SK-N-SH (cell line): ENCODE measurements around the gene SRR. TPM values are rescaled to one million over a fixed set of nuclear protein-coding genes. Genes with fewer than 3 reads are reported as not detected.

Experiments
- CTCF ChIA-PET: fragments of 300-600, 350-600 bp; formaldehyde crosslinking; extraction: SDS; loops from one replicate; lab custom pipeline; 2021; lab: Yijun Ruan, JAX
- POLR2A ChIA-PET: fragments of 350-600 bp; sonication (Branson Sonifier 250); formaldehyde crosslinking; extraction: SDS; loops from one replicate; lab custom pipeline; 2020; ENCODE audit warnings: antibody characterized with exemption, inconsistent platforms; lab: Yijun Ruan, JAX
- DNase-seq: peaks from one replicate; pipeline ENCODE4 v3.0.0; 2012
- H2AFZ ChIP-seq: fragments of 200-600 bp; sonication (generic); 2 replicates; pipeline ENCODE4 v1.8.1; 2016; ENCODE audit warnings: antibody characterized with exemption, mild to moderate bottlenecking, low read depth
- H3F3A ChIP-seq: fragments of 200-600 bp; sonication (generic); replicated peaks from 2 replicates; pipeline ENCODE3; 2016; ENCODE audit warnings: antibody characterized with exemption, mild to moderate bottlenecking; ENCODE audit not compliant: insufficient read depth
- H3K27ac ChIP-seq, 2 experiments: fragments of 200-500 bp in 1 of 2; fragments of 200-600 bp in 1 of 2; sonication (Bioruptor generic) in 1 of 2; sonication (generic), shearing (Covaris generic) in 1 of 2; 2 replicates each; pipeline versions ENCODE4 v1.5.1 to v1.6.1; 2014 to 2016; ENCODE audit warnings: low read depth in 2 of 2, inconsistent platforms in 1 of 2, low read length in 1 of 2, mild to moderate bottlenecking in 1 of 2, mixed read lengths in 1 of 2
- H3K27me3 ChIP-seq: fragments of 200-600 bp; sonication (generic), shearing (Covaris generic); 2 replicates; pipeline ENCODE4 v1.6.1; 2016; ENCODE audit warnings: mixed run types; ENCODE audit not compliant: insufficient read depth
- H3K36me3 ChIP-seq, 2 experiments: fragments of 200-500 bp in 1 of 2; fragments of 200-600 bp in 1 of 2; sonication (Bioruptor generic) in 1 of 2; sonication (generic) in 1 of 2; replicated peaks in 1 of 2; 2 replicates each; pipeline versions ENCODE3 to v1.5.1; 2014 to 2016; ENCODE audit warnings: low read length in 1 of 2, mild to moderate bottlenecking in 1 of 2; ENCODE audit not compliant: insufficient read depth in 2 of 2, control insufficient read depth in 1 of 2
- H3K4me1 ChIP-seq, 2 experiments: fragments of 200-500 bp in 1 of 2; fragments of 200-600 bp in 1 of 2; sonication (Bioruptor generic) in 1 of 2; sonication (generic), shearing (Covaris generic) in 1 of 2; 2 replicates each; pipeline versions ENCODE4 v1.5.1 to v1.6.1; 2014 to 2016; ENCODE audit warnings: low read depth in 1 of 2, low read length in 1 of 2, mixed run types in 1 of 2; ENCODE audit not compliant: insufficient read depth in 2 of 2, control insufficient read depth in 1 of 2
- H3K4me2 ChIP-seq: fragments of 200-600 bp; sonication (generic), shearing (Covaris generic); 2 replicates; pipeline ENCODE4 v1.6.1; 2017; ENCODE audit warnings: mixed run types
- H3K4me3 ChIP-seq, 2 experiments: fragments of 200-500 bp in 1 of 2; fragments of 200-600 bp in 1 of 2; sonication (Bioruptor generic) in 1 of 2; sonication (generic), shearing (Covaris generic) in 1 of 2; 2 replicates each; pipeline versions ENCODE4 v1.5.1 to v1.8.1; 2014 to 2016; ENCODE audit warnings: low read depth in 2 of 2, inconsistent platforms in 1 of 2, low read length in 1 of 2, mild to moderate bottlenecking in 1 of 2, mixed read lengths in 1 of 2, moderate library complexity in 1 of 2
- H3K79me2 ChIP-seq: fragments of 200-600 bp; sonication (generic); 2 replicates; pipeline ENCODE4 v1.8.1; 2017; ENCODE audit warnings: mild to moderate bottlenecking; ENCODE audit not compliant: insufficient read depth
- H3K9ac ChIP-seq: fragments of 200-600 bp; sonication (generic); 2 replicates; pipeline ENCODE4 v1.6.1; 2017; ENCODE audit warnings: mixed run types
- H3K9me2 ChIP-seq: fragments of 200-600 bp; sonication (generic); 2 replicates; pipeline ENCODE4 v1.6.1; 2017; ENCODE audit warnings: mixed run types
- H3K9me3 ChIP-seq: fragments of 200-600 bp; sonication (generic); 2 replicates; pipeline ENCODE4 v1.6.1; 2017; ENCODE audit warnings: mixed run types, mild to moderate bottlenecking, moderate library complexity
- H4K20me1 ChIP-seq: fragments of 200-600 bp; sonication (generic); 2 replicates; pipeline ENCODE4 v1.6.1; 2017; ENCODE audit warnings: mild to moderate bottlenecking, mixed run types; ENCODE audit not compliant: insufficient read depth
- EP300 ChIP-seq, 2 experiments: IDR thresholded peaks; 2 replicates each; pipeline versions ENCODE4 v1.4.0 to v1.6.1; 2012; ENCODE audit warnings: borderline replicate concordance in 1 of 2, low read depth in 1 of 2, low read length in 1 of 2
- EZH2phosphoT487 ChIP-seq: fragments of 200-600 bp; sonication (generic); IDR thresholded peaks from 2 replicates; pipeline ENCODE4 v1.6.1; 2017; ENCODE audit warnings: low read depth, mixed run types, mild to moderate bottlenecking, antibody characterized with exemption, moderate library complexity, borderline replicate concordance
- FOXM1 ChIP-seq: IDR thresholded peaks from 2 replicates; pipeline ENCODE4 v1.4.0; 2012; ENCODE audit warnings: low read depth, mild to moderate bottlenecking
- MXI1 ChIP-seq: IDR thresholded peaks from 2 replicates; pipeline ENCODE4 v1.6.1; 2012; ENCODE audit warnings: mild to moderate bottlenecking, low read depth, low read length, improper control_type of control experiment
- NFIC ChIP-seq: IDR thresholded peaks from 2 replicates; pipeline ENCODE4 v1.4.0; 2012; ENCODE audit warnings: borderline replicate concordance
- NRF1 ChIP-seq: IDR thresholded peaks from 2 replicates; pipeline ENCODE4 v1.6.1; 2012; ENCODE audit warnings: low read depth, mild to moderate bottlenecking, low read length
- POLR2AphosphoS5 ChIP-seq: IDR thresholded peaks from 2 replicates; pipeline ENCODE4 v1.6.1; 2012; ENCODE audit warnings: low read depth, low read length
- RAD21 ChIP-seq: IDR thresholded peaks from 2 replicates; pipeline ENCODE4 v1.6.1; 2012; ENCODE audit warnings: mild to moderate bottlenecking, low read length
- RFX5 ChIP-seq: IDR thresholded peaks from 2 replicates; pipeline ENCODE4 v1.6.1; 2012; ENCODE audit warnings: mild to moderate bottlenecking, improper control_type of control experiment, low read length
- RXRA ChIP-seq: IDR thresholded peaks from 2 replicates; pipeline ENCODE4 v1.4.0; 2012; ENCODE audit warnings: low read depth, mild to moderate bottlenecking, borderline replicate concordance
- SIN3A ChIP-seq: IDR thresholded peaks from 2 replicates; pipeline ENCODE4 v1.6.1; 2012; ENCODE audit warnings: low read depth, mild to moderate bottlenecking, low read length, moderate library complexity, borderline replicate concordance
- SMC3 ChIP-seq: IDR thresholded peaks from 2 replicates; pipeline ENCODE4 v1.6.1; 2012; ENCODE audit warnings: low read depth, low read length, improper control_type of control experiment
- YY1 ChIP-seq: IDR thresholded peaks from 2 replicates; pipeline ENCODE4 v1.4.0; 2012; ENCODE audit warnings: low read depth, mild to moderate bottlenecking
- WGBS: methylation state at CpG from one replicate; pipeline ENCODE4 v1.1.6; 2017; ENCODE audit warnings: low lambda C conversion rate; 5-methylcytosine and 5-hydroxymethylcytosine counted together
- polyA plus RNA-seq, 3 experiments: library from polyadenylated mRNA; depleted of rRNA; stranded (reverse); fragments of >200 nt; gene quantifications; 2 replicates each; pipeline ENCODE4 v1.2.3, GENCODE V29; 2012
- TF ChIP-seq, protein P1 (sequence below): fragments of 150-350 bp; IDR thresholded peaks from 2 replicates; pipeline ENCODE4 v1.6.1; 2016; ENCODE audit warnings: mild to moderate bottlenecking, low read depth, low read length
- TF ChIP-seq, protein P2 (sequence below): IDR thresholded peaks from 2 replicates; pipeline ENCODE4 v1.4.0; 2012; ENCODE audit warnings: low read depth, borderline replicate concordance
- TF ChIP-seq, protein P3 (sequence below): IDR thresholded peaks from 2 replicates; pipeline ENCODE4; 2012
- TF ChIP-seq, protein P4 (sequence below): fragments of 150-350 bp; IDR thresholded peaks from 2 replicates; pipeline ENCODE4 v1.6.1; 2017; ENCODE audit warnings: antibody characterized with exemption, low read length, low read depth, borderline replicate concordance
- TF ChIP-seq, protein P5 (sequence below): IDR thresholded peaks from 2 replicates; pipeline ENCODE4 v1.4.0; 2012; ENCODE audit warnings: low read depth, borderline replicate concordance

The SRR gene
- polyA plus RNA-seq, 1 of the 3 experiments (the other 2 are of a cell fraction) = 18.5 TPM

DNA sequence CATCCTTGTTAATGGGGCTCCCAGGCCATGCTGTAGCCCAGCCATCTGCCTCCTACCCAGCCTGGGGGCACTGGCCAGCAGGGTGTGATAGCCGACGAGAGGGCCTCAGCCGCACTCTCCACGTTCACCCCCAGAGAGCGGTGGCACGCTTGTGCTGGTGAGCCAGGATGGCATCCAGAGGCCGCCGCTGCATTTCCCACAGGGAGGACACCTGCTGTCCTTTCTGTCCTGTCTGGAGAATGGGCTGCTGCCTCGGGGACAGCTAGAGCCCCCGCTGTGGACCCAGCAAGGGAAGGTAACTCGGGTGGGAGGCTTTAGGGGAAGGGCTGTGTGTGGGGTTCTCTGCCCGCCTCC is 61.0 kb downstream of the SRR start:
- POLR2A ChIA-PET = no interaction called here

More for the DNA sequence above, 61.0 kb downstream of the SRR start:
- Histone ChIP-seq H3F3A (no peaks in the 10 kb centered on the region), H3K27me3 (no peaks in the 10 kb centered on the region), H4K20me1 (peaks cover 6% of the 10 kb centered on the region), H3K9ac (no peak overlapping the region), H3K9me2 (no peaks in the 10 kb centered on the region), H2AFZ (no peak overlapping the region), H3K4me1 (peaks cover 0 to 2% of the 10 kb centered on the region in 2 experiments; a peak in 2 of 4 replicates), H3K27ac (no peak overlapping the region), H3K4me2 (no peak overlapping the region), H3K9me3 (no peaks in the 10 kb centered on the region), H3K79me2 (no peaks in the 10 kb centered on the region), H3K36me3 (peaks cover 0 to 60% of the 10 kb centered on the region in 2 experiments), H3K4me3 (no peak overlapping the region)
- TF ChIP-seq, protein P1, sequence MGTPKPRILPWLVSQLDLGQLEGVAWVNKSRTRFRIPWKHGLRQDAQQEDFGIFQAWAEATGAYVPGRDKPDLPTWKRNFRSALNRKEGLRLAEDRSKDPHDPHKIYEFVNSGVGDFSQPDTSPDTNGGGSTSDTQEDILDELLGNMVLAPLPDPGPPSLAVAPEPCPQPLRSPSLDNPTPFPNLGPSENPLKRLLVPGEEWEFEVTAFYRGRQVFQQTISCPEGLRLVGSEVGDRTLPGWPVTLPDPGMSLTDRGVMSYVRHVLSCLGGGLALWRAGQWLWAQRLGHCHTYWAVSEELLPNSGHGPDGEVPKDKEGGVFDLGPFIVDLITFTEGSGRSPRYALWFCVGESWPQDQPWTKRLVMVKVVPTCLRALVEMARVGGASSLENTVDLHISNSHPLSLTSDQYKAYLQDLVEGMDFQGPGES = no peak
- TF ChIP-seq NRF1 = no peak
- no peak for TF ChIP-seq SMC3
- no peak for TF ChIP-seq SIN3A
- TF ChIP-seq, protein P2, sequence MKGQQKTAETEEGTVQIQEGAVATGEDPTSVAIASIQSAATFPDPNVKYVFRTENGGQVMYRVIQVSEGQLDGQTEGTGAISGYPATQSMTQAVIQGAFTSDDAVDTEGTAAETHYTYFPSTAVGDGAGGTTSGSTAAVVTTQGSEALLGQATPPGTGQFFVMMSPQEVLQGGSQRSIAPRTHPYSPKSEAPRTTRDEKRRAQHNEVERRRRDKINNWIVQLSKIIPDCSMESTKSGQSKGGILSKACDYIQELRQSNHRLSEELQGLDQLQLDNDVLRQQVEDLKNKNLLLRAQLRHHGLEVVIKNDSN = no peak
- no peak for TF ChIP-seq MXI1
- TF ChIP-seq RFX5 = no peak
- no peak for TF ChIP-seq RXRA
- no peak for TF ChIP-seq RAD21
- TF ChIP-seq, protein P3, sequence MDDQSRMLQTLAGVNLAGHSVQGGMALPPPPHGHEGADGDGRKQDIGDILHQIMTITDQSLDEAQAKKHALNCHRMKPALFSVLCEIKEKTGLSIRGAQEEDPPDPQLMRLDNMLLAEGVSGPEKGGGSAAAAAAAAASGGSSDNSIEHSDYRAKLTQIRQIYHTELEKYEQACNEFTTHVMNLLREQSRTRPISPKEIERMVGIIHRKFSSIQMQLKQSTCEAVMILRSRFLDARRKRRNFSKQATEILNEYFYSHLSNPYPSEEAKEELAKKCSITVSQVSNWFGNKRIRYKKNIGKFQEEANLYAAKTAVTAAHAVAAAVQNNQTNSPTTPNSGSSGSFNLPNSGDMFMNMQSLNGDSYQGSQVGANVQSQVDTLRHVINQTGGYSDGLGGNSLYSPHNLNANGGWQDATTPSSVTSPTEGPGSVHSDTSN = no peak
- no peak for TF ChIP-seq POLR2AphosphoS5
- no peak for TF ChIP-seq FOXM1
- TF ChIP-seq NFIC = no peak
- TF ChIP-seq, protein P4, sequence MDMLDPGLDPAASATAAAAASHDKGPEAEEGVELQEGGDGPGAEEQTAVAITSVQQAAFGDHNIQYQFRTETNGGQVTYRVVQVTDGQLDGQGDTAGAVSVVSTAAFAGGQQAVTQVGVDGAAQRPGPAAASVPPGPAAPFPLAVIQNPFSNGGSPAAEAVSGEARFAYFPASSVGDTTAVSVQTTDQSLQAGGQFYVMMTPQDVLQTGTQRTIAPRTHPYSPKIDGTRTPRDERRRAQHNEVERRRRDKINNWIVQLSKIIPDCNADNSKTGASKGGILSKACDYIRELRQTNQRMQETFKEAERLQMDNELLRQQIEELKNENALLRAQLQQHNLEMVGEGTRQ = no peak
- no peak for TF ChIP-seq YY1
- TF ChIP-seq EZH2phosphoT487 = no peak
- TF ChIP-seq EP300 (IDR thresholded peaks at IDR 0.05; ENCODE audit: borderline replicate concordance in 1 of 2, low read depth in 1 of 2, low read length in 1 of 2) = no peak
- TF ChIP-seq, protein P5, sequence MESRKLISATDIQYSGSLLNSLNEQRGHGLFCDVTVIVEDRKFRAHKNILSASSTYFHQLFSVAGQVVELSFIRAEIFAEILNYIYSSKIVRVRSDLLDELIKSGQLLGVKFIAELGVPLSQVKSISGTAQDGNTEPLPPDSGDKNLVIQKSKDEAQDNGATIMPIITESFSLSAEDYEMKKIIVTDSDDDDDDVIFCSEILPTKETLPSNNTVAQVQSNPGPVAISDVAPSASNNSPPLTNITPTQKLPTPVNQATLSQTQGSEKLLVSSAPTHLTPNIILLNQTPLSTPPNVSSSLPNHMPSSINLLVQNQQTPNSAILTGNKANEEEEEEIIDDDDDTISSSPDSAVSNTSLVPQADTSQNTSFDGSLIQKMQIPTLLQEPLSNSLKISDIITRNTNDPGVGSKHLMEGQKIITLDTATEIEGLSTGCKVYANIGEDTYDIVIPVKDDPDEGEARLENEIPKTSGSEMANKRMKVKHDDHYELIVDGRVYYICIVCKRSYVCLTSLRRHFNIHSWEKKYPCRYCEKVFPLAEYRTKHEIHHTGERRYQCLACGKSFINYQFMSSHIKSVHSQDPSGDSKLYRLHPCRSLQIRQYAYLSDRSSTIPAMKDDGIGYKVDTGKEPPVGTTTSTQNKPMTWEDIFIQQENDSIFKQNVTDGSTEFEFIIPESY = no peak
- no peak for DNase-seq
- CTCF ChIA-PET = interaction anchor here (7.5 to 26.4 kb wide), 3 partner anchors 12 to 44 kb away, joined by 59 to 654 read pairs (median 88); partner anchors contain the start of gene MNT
- 87% methylated on average over 10 of the region's 12 CpGs for WGBS
